Measurements from ENCODE around the gene DLG2.

GRCh38 chr11:84021291-84021690, 1605.9 kb downstream of the DLG2 start:
- TF ChIP-seq, protein P1, sequence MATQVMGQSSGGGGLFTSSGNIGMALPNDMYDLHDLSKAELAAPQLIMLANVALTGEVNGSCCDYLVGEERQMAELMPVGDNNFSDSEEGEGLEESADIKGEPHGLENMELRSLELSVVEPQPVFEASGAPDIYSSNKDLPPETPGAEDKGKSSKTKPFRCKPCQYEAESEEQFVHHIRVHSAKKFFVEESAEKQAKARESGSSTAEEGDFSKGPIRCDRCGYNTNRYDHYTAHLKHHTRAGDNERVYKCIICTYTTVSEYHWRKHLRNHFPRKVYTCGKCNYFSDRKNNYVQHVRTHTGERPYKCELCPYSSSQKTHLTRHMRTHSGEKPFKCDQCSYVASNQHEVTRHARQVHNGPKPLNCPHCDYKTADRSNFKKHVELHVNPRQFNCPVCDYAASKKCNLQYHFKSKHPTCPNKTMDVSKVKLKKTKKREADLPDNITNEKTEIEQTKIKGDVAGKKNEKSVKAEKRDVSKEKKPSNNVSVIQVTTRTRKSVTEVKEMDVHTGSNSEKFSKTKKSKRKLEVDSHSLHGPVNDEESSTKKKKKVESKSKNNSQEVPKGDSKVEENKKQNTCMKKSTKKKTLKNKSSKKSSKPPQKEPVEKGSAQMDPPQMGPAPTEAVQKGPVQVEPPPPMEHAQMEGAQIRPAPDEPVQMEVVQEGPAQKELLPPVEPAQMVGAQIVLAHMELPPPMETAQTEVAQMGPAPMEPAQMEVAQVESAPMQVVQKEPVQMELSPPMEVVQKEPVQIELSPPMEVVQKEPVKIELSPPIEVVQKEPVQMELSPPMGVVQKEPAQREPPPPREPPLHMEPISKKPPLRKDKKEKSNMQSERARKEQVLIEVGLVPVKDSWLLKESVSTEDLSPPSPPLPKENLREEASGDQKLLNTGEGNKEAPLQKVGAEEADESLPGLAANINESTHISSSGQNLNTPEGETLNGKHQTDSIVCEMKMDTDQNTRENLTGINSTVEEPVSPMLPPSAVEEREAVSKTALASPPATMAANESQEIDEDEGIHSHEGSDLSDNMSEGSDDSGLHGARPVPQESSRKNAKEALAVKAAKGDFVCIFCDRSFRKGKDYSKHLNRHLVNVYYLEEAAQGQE (IDR thresholded peaks at IDR 0.05; ENCODE audit: insufficient read depth in 1 of 2, low read depth in 2 of 2, low read length in 2 of 2): no peak
- TF ChIP-seq POLR2AphosphoS5 (IDR thresholded peaks at IDR 0.05; ENCODE audit: low read depth, low read length): no peak
- no peak for TF ChIP-seq SIN3A (IDR thresholded peaks at IDR 0.05; ENCODE audit: borderline replicate concordance, insufficient read depth, low read length)
